HUES48 (cell line): ENCODE measurements around the gene CRADD.

Experiments
- H3K27ac ChIP-seq: one replicate; pipeline ENCODE4 v1.7.0; 2013; ENCODE audit warnings: low read depth, low read length, inconsistent platforms
- H3K27me3 ChIP-seq: 2 replicates; pipeline ENCODE4 v1.6.1; 2013; ENCODE audit warnings: mild to moderate bottlenecking, low read length; ENCODE audit not compliant: control insufficient read depth, insufficient read depth
- H3K36me3 ChIP-seq: 2 replicates; pipeline ENCODE4 v1.6.1; 2013; ENCODE audit warnings: low read length; ENCODE audit not compliant: control insufficient read depth, insufficient read depth
- H3K4me1 ChIP-seq: 2 replicates; pipeline ENCODE4 v1.6.1; 2013; ENCODE audit warnings: mild to moderate bottlenecking, low read length; ENCODE audit not compliant: control insufficient read depth, insufficient read depth
- H3K4me3 ChIP-seq: 2 replicates; pipeline ENCODE4 v1.5.1; 2013; ENCODE audit warnings: mild to moderate bottlenecking, low read depth, low read length
- H3K9ac ChIP-seq: 2 replicates; pipeline ENCODE4 v1.6.1; 2013; ENCODE audit warnings: mild to moderate bottlenecking, low read depth, low read length, moderate library complexity
- H3K9me3 ChIP-seq: 2 replicates; pipeline ENCODE4 v1.6.1; 2013; ENCODE audit warnings: low read length; ENCODE audit not compliant: control insufficient read depth, insufficient read depth

Gene CRADD

GRCh38 chr12:93892423-93893268 is 215.5 kb downstream of the CRADD start:
- Histone ChIP-seq H3K9me3 (no peaks in the 10 kb centered on the region), H3K4me1 (peaks cover 13% of the 10 kb centered on the region), H3K27ac (peak overlapping the region; percentile 5), H3K27me3 (no peaks in the 10 kb centered on the region), H3K4me3 (no peak overlapping the region), H3K36me3 (no peaks in the 10 kb centered on the region), H3K9ac (no peak overlapping the region)

- no peak overlapping the region for H3K9ac ChIP-seq
These were observed 217.4 kb downstream of the CRADD start for GRCh38 chr12:93894391-93895088.

GRCh38 chr12:93895089-93895445 is 217.9 kb downstream of the CRADD start:
- Histone ChIP-seq H3K36me3 (no peaks in the 10 kb centered on the region), H3K9ac (no peak overlapping the region), H3K27ac (no peak overlapping the region), H3K4me1 (peaks cover 13% of the 10 kb centered on the region), H3K9me3 (no peaks in the 10 kb centered on the region), H3K27me3 (no peaks in the 10 kb centered on the region), H3K4me3 (no peak overlapping the region)

More at GRCh38 chr12:93894391-93895088, 217.4 kb downstream of the CRADD start:
- Histone ChIP-seq H3K9me3 (no peaks in the 10 kb centered on the region), H3K27me3 (no peaks in the 10 kb centered on the region), H3K27ac (no peak overlapping the region), H3K4me1 (peaks cover 13% of the 10 kb centered on the region), H3K4me3 (no peak overlapping the region), H3K36me3 (no peaks in the 10 kb centered on the region)

GRCh38 chr12:93896427-93896826 is 219.3 kb downstream of the CRADD start:
- Histone ChIP-seq H3K36me3 (no peaks in the 10 kb centered on the region), H3K4me3 (no peak overlapping the region), H3K4me1 (peaks cover 13% of the 10 kb centered on the region), H3K9ac (no peak overlapping the region), H3K27ac (no peak overlapping the region), H3K9me3 (no peaks in the 10 kb centered on the region), H3K27me3 (no peaks in the 10 kb centered on the region)

- Histone ChIP-seq H3K4me1 (peaks cover 13% of the 10 kb centered on the region), H3K9ac (no peak overlapping the region), H3K9me3 (no peaks in the 10 kb centered on the region), H3K4me3 (no peak overlapping the region), H3K27me3 (no peaks in the 10 kb centered on the region), H3K27ac (no peak overlapping the region), H3K36me3 (no peaks in the 10 kb centered on the region)
These were observed 219.8 kb downstream of the CRADD start for GRCh38 chr12:93896952-93897351.

GRCh38 chr12:93901739-93902138 is 224.6 kb downstream of the CRADD start:
- Histone ChIP-seq H3K4me3 (no peak overlapping the region), H3K9me3 (no peaks in the 10 kb centered on the region), H3K36me3 (no peaks in the 10 kb centered on the region), H3K27ac (no peak overlapping the region), H3K27me3 (no peaks in the 10 kb centered on the region), H3K4me1 (0 out of 2 replicates have a peak, but pooled peaks cover 3% of the 10 kb centered on the region), H3K9ac (no peak overlapping the region)

GRCh38 chr12:93902192-93902591 is 225.0 kb downstream of the CRADD start:
- Histone ChIP-seq H3K27me3 (no peaks in the 10 kb centered on the region), H3K9ac (no peak overlapping the region), H3K4me3 (no peak overlapping the region), H3K4me1 (0 out of 2 replicates have a peak, but pooled peaks cover 3% of the 10 kb centered on the region), H3K27ac (no peak overlapping the region), H3K9me3 (no peaks in the 10 kb centered on the region), H3K36me3 (no peaks in the 10 kb centered on the region)

GRCh38 chr12:93902736-93903562 is 225.8 kb downstream of the CRADD start:
- no peak overlapping the region for H3K27ac ChIP-seq
- H3K9me3 ChIP-seq = no peaks in the 10 kb centered on the region
- H3K4me3 ChIP-seq = no peak overlapping the region
- H3K27me3 ChIP-seq = no peaks in the 10 kb centered on the region
- H3K9ac ChIP-seq = no peak overlapping the region
- no peaks in the 10 kb centered on the region for H3K36me3 ChIP-seq
- H3K4me1 ChIP-seq = 0 out of 2 replicates have a peak, but pooled peaks cover 3% of the 10 kb centered on the region

GRCh38 chr12:93904124-93904523 is 226.9 kb downstream of the CRADD start:
- Histone ChIP-seq H3K9ac (no peak overlapping the region), H3K4me1 (0 out of 2 replicates have a peak, but pooled peaks cover 3% of the 10 kb centered on the region), H3K27ac (no peak overlapping the region), H3K27me3 (no peaks in the 10 kb centered on the region), H3K9me3 (no peaks in the 10 kb centered on the region), H3K36me3 (no peaks in the 10 kb centered on the region), H3K4me3 (no peak overlapping the region)

GRCh38 chr12:93908264-93908663 is 231.1 kb downstream of the CRADD start:
- Histone ChIP-seq H3K27ac (no peak overlapping the region), H3K4me3 (no peak overlapping the region), H3K4me1 (0 out of 2 replicates have a peak, but pooled peaks cover 3% of the 10 kb centered on the region), H3K27me3 (no peaks in the 10 kb centered on the region), H3K9ac (no peak overlapping the region), H3K9me3 (no peaks in the 10 kb centered on the region), H3K36me3 (no peaks in the 10 kb centered on the region)
